Activated CD4-positive, alpha-beta T cell treated with anti-CD3 and anti-CD28 coated beads, Interleukin-2, amount 50 U/mL, for 4 hours (primary cell): ENCODE results near the gene CDC42BPA.
"Not testable (repeated sequence)": the region's sequence is repeated elsewhere in the genome, so short reads cannot be mapped to it uniquely, and the experiment has no call there.

Experiments
- DNase-seq, 2 experiments: peaks; one replicate each; pipeline ENCODE4 v3.0.0-alpha.2; 2020

The CDC42BPA gene

DNA sequence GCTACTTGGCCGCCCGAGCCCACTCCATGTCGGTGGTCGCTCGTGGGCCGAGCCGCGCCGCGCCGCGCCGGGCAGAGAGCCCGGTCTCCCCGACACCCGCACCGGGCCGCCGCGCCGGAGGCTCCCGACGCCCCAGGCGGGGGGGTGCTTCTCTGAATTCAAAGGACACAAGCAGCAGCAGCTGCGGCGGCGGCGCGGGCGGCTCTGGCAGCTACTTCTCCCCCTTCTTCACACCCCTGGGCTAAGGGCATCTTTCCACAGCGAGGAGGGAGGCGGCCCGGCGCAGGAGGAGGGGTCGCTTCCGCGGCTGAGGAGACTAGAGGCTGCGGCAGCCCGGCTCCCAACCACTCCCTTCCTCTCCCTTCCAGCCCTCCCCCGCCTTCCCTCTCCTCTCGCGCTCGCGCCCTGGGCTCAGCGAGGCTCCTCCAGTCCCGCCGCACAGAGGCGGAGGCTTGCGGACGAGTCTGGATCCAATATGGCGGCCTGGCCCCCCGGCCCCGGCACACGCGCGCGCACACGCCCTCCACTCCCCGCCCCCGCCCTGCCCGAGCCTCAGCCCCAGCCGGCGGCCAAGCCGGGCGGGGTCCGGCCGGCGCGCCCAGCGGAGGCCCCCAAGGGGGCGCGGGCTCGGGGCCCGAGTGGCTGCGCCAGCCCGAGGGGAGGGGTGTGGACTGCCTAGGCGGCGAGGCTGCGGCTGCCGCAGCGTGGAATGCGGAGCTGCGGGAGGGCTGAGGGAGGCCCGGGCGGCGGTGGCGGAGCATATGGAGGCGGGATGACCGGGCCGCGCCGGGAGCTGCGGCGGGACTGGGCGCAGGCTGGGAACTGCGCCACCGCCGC is at the start of gene CDC42BPA:
Gene CDC42BPA, minus strand, starts transcription at position 477 of the 837 bp plus-strand sequence. CDS start 1,310 bp downstream, outside the sequence.
- peak in 1 of 2 experiments; percentile 13 for DNase-seq

DNA sequence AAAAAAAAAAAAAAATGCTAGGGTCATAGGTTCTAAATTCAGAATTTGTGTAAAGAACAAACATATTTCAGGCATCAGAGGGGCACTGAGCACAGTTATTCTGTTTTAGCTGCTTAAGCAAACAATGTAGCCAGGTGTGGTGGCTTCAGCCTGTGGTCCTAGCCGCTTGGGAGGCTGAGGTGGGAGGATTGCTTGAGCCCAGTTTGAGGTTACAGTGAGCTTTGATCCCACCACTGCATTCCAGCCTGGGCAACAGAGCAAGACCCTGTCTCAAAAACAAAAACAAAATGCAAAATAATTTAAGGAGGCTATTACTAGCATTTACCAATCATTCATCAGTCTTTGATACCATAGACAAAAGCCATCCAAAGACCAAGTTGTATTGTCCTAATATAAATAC is 49.7 kb upstream of the CDC42BPA start:
- no peak for DNase-seq

- DNase-seq = no peak
Observed at GRCh38 chr1:227365473-227366431, 47.5 kb upstream of the CDC42BPA start.

DNA sequence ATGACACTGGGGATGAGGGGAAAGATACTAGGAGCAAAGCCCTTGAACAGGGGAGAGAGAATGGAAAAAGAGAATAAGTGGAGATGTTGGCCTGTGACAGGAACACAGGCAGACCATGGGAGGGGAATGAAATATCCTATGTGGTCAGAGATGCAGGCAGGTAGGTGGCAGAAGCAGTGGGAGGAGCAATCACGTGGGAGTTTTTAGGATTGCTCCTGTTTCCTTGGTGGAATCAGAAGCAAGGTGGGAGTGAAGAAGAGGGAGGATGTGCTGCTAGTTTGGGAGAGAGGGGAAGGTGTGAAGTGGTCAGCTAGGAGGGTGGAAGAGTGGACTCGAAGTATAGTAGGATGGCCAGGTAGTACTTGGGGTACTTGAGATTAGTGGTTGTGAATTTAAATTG is 46.4 kb upstream of the CDC42BPA start:
- no peak for DNase-seq

DNA sequence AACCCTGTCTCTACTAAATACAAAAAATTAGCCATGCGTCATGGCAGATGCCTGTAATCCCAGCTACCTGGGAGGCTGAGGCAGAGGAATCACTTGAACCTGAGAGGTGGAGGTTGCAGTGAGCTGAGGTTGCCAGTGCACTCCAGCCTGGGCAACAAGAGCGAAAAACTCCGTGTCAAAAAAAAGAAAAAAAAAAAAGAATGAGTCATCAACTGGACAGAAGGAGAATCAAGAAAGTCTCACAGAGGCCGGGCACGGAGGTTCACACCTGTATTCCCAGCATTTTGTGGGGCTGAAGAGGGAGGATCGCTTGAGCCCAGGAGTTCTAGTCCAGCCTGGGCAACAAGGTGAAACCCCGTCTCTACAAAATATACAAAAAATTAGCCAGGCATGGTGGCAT is 45.5 kb upstream of the CDC42BPA start:
- no peak for DNase-seq

DNA sequence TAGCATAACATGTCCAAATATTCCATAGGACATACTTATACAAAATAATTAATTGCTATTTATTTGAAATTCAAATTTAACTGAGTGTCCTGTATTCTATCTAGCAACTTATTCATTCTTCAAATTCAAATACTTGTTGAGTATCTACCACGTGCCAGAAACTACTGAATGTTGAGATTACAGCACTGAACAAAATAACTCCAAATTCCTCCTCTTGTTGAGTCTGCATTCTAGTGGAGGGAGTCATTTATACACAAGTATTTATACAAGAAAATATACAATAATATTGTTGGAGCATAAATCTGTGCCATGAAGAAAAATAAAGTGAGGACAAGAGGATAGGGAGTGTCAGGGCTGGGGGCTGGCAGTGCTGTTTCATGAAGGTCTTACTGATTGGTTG is 43.7 kb upstream of the CDC42BPA start:
- DNase-seq = no peak

- no peak for DNase-seq
Observed at GRCh38 chr1:227357927-227358302, 39.6 kb upstream of the CDC42BPA start.

- DNase-seq = no peak
Observed at GRCh38 chr1:227357171-227357926, 39.1 kb upstream of the CDC42BPA start.

- DNase-seq = no peak
Observed at GRCh38 chr1:227356620-227357146, 38.4 kb upstream of the CDC42BPA start.

GRCh38 chr1:227355542-227356245 is 37.4 kb upstream of the CDC42BPA start:
- no peak for DNase-seq

DNA sequence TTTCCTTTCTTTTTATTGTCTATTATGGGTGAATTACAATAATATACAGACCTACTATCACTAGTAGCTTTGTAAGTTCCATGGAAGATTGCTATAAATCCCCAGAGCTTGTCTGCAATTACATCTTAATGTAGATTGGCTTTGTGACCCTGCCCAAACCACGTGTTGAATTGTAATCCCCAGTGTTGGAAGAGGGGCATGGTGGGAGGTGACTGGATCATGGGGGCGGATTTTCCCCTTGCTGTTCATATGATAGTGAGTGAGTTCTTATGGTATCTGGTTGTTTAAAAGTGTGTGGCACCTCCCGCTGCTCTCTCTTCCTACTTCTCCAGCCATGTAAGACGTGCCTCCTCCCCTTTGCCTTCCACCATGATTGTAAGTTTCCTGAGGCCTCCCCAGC is 34.9 kb upstream of the CDC42BPA start:
- DNase-seq = no peak

- not testable (repeated sequence) for DNase-seq
Observed at GRCh38 chr1:227352164-227352563, 33.9 kb upstream of the CDC42BPA start.

GRCh38 chr1:227351443-227351842 is 33.2 kb upstream of the CDC42BPA start:
- DNase-seq = no peak

DNA sequence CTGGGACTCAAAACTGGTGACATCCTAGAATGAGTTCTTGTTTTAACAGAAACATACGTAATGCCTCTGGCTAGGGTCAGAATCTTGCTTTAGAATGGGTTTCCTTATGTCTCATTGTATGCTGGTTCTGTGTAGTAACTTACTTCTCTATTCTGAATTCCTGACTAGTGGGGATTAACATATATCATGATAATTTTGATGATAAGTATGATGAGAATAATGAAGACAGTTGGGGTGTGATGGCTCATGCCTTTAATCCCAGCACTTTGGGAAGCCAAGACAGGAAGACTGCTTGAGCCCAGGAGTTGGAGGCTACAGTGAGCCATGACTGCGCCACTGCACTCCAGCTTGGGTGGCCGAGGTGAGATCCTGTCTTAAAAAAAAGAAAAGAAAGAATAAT is 31.7 kb upstream of the CDC42BPA start:
- no peak for DNase-seq

GRCh38 chr1:227343727-227344551 is 25.6 kb upstream of the CDC42BPA start:
- no peak for DNase-seq

DNA sequence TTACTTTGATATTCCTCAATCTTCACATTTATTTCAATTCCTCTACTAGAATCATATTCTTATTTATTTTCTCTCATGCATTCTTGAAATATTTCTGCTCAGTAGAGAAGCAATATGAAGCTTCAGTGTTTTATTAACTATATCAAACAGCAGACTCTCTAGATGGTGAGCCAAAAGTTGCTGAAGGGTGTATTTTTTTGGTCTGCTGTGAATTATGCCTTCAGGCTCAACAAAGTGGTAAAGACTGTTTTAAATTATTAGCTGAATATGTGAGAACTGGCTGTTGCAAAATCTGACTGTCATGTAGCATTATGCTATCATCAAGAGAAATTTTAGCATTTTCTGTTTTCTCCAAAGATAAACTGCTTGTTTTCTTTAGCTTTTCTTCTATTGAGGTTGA is 24.9 kb upstream of the CDC42BPA start:
- DNase-seq = no peak

- DNase-seq = no peak
Observed at GRCh38 chr1:227342075-227342829, 24.0 kb upstream of the CDC42BPA start.

- DNase-seq = not testable (repeated sequence)
Observed at GRCh38 chr1:227336136-227336535, 17.8 kb upstream of the CDC42BPA start.

- DNase-seq = no peak
Observed at GRCh38 chr1:227335242-227336020, 17.1 kb upstream of the CDC42BPA start.
